GM19438 (cell line): Measurements from ENCODE around the gene IL11RA.

Experiments
- ATAC-seq: cut with Tn5 transposase; IDR thresholded peaks from one replicate; pipeline ENCODE4 v1.9.1; 2021; ENCODE audit warnings: low read depth; ENCODE audit not compliant: unreplicated experiment

The IL11RA gene

GRCh38 chr9:34651876-34652601, at the start of gene IL11RA:
TSS of gene IL11RA (plus strand) at chr9:34652185. CDS start at chr9:34655218, 3,033 bp downstream.
- ATAC-seq = no peak

GRCh38 chr9:34603610-34604231, 48.3 kb upstream of the IL11RA start:
- peak; percentile 70 for ATAC-seq

- no peak for ATAC-seq
Observed at GRCh38 chr9:34606190-34606589, 45.8 kb upstream of the IL11RA start.

- ATAC-seq = no peak
Observed at GRCh38 chr9:34606905-34607304, 45.1 kb upstream of the IL11RA start.

GRCh38 chr9:34607331-34607730, 44.7 kb upstream of the IL11RA start:
- no peak for ATAC-seq

- ATAC-seq = no peak
Observed at GRCh38 chr9:34610434-34611206, 41.4 kb upstream of the IL11RA start.

GRCh38 chr9:34611251-34611810, 40.7 kb upstream of the IL11RA start:
- peak; percentile 12 for ATAC-seq

- ATAC-seq = peak; percentile 77
Observed at GRCh38 chr9:34611811-34612787, 39.9 kb upstream of the IL11RA start, which contains the start of gene RPP25L. TSS of gene RPP25L (minus strand) at chr9:34612097. CDS start at chr9:34611296, 801 bp downstream.

- ATAC-seq = peak; percentile 56
Observed at GRCh38 chr9:34612788-34613390, 39.1 kb upstream of the IL11RA start.

- no peak for ATAC-seq
Observed at GRCh38 chr9:34615132-34615531, 36.9 kb upstream of the IL11RA start.

- peak; percentile 98 for ATAC-seq
Observed at GRCh38 chr9:34620061-34620994, 31.7 kb upstream of the IL11RA start, which contains the start of gene DCTN3. TSS of gene DCTN3 (minus strand) at chr9:34620495. CDS start at chr9:34620464, 31 bp downstream.

GRCh38 chr9:34623374-34624235, 28.4 kb upstream of the IL11RA start:
- no peak for ATAC-seq

GRCh38 chr9:34624475-34625185, 27.4 kb upstream of the IL11RA start:
- no peak for ATAC-seq

- ATAC-seq = no peak
Observed at GRCh38 chr9:34625186-34625486, 26.8 kb upstream of the IL11RA start.

GRCh38 chr9:34627716-34628655, 24.0 kb upstream of the IL11RA start:
- no peak for ATAC-seq
